DMS153 treated with DMSO at 0.1 percent for 48 hours (cell line): ENCODE data around the gene AGER.
"Not testable (repeated sequence)": the region's sequence is repeated elsewhere in the genome, so short reads cannot be mapped to it uniquely, and the experiment has no call there.

ENCODE experiments used
- DNase-seq: peaks from one replicate; lab custom pipeline; 2025; ENCODE audit not compliant: unreplicated experiment; lab: John Stamatoyannopoulos, UW

The AGER gene

GRCh38 chr6:32184084-32184640 lies at the start of gene AGER:
TSS of gene AGER (minus strand) at chr6:32184253. CDS start at chr6:32184222, 31 bp downstream.
- DNase-seq, result no peak

- DNase-seq, result no peak
Measured at GRCh38 chr6:32226434-32226833, 42.4 kb upstream of the AGER start.

GRCh38 chr6:32224696-32225095 lies 40.6 kb upstream of the AGER start:
- DNase-seq, result no peak

- DNase-seq, result no peak
Measured at GRCh38 chr6:32223258-32224235, 39.5 kb upstream of the AGER start, which contains the start of gene NOTCH4. TSS of gene NOTCH4 (minus strand) at chr6:32224067. CDS start at chr6:32223928, 139 bp downstream.

DNA sequence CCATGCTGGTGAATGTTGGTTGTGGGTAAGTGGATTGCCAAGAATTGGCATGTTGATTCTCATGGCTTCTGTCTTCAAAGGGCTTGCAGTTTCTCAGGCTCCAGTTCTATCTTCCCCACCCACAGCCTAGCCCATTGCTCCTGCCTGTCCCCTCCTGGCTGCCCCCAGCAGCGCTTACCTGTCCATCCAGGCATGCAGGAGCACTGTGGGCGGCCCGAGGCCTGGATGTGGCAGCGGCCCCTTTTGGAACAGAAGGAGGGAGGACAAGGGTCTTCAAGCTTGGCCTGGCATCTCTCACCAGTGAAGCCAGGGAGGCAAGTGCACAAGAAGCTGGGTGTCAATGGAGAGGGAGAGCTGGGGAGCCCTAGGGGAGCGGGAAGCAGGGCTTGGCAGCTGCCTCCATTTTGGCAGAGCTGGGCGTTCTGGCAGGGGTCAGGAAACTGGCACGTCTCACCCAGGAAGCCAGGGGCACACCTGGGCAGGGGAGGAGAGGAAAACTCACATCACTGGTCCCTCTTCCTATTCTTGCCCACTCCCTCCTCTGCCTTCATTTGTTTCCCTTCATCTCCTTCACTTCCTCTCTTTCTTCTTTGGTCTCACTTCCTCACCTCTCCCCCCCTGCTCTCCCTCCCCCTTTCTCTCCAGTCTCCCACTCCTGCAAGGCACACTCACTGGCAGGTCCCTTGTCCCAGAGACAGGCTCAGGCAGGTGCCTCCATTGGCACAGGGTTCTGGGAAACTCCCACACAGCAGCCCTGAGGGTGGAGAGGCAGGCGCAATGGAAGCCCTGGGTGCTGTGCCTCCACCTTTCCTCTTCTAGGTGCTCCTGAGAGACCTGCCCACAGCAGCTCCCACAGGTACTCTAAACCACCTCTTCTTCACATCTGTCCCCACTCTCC lies 38.5 kb upstream of the AGER start:
- no peak for DNase-seq

- no peak for DNase-seq
Measured at GRCh38 chr6:32220021-32220420, 36.0 kb upstream of the AGER start.

- no peak for DNase-seq
Measured at GRCh38 chr6:32218167-32218566, 34.1 kb upstream of the AGER start.

GRCh38 chr6:32216998-32217397 lies 32.9 kb upstream of the AGER start:
- DNase-seq, result no peak

DNA sequence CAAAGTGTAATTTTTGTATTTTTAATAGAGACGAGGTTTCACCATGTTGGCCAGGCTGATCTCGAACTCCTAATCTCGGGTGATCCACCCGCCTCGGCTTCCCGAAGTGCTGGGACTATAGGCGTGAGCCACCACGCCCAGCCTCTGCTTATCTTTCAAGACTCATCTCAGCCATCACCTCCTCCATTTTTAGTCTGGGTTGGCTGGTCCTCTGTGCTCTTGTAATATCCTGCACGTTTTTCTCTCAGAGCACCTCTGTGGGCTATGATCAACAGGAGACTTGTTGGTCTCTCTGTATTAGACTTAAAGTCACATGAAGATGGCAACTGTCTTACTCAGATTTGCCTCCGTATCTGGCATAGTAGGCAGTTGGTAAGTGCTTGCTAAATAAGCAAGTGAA lies 32.2 kb upstream of the AGER start:
- DNase-seq, result no peak

- DNase-seq, result no peak
Measured at GRCh38 chr6:32215617-32216016, 31.6 kb upstream of the AGER start.

DNA sequence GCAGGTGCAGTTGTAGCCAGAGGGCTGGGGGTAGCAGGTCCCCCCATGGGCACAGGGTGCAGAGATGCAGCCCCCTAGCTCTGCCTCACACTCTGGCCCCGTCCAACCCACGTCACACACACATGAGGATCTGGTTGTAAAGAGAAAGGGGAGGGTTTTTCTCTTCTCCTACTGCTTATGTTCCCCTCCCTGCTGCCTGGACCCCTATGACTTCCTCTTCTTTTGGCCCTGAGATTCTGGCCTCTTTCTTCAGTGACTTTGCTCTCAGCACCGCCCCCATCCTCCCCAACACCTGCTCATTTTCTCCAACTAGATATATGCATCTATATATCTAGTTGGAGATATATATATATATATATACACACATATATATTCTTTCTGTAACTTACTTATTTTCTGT lies 30.1 kb upstream of the AGER start:
- DNase-seq, result no peak

- no peak for DNase-seq
Measured at GRCh38 chr6:32213649-32214048, 29.6 kb upstream of the AGER start.

DNA sequence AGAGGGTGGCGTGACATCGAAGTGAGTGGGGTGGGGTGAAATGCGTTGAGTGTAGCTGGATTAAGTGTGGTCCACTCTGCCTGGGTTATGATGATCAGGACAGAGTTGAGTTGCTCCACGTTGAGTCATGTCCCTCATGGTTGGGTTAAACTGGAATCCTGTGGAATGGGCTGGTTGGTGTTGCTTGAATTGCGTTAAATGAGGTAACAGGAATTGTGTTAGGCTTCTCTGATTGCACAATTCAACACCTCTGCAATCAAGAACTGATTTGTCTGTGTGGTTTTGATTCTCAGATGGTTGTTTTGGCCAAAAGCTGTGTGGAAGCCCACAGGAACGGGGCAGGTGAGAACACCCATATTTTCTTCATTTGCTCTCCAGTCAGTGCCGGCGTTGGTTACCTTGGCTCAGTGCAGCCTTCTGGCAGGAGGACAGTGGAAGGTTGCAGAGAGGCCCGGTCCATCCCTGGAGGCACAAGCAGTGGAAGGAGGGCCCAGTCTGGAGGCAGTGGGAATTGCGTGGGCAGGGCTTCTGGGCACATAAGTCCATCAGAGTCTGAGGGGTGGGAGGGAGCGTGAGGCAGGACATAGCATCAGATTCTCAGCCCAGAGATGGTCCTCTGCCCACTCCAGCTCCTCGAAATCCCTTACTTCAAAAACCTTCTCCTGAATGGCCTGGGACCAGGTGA lies 28.2 kb upstream of the AGER start:
- DNase-seq, result no peak

- not testable (repeated sequence) for DNase-seq
Measured at GRCh38 chr6:32211432-32211831, 27.4 kb upstream of the AGER start.

DNA sequence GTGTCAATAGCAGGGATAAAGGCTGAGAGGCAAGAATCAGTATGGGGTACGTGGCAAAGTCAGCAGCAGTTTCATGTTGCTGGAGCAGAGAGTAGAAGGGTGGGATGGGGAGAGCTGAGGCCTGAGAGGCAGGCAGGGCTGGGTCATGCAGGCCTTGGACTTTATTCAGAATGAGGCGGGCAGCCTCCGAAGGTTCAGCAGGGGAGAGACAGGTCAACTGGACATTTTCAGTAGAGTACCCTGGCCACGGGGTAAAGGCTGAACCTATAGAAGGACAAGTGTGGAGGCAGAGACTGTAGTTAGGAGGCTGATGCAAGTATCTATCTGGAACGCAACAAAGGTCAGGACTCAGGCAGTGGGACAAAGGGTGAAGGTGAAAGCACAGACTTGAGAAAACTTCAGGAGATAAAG lies 26.1 kb upstream of the AGER start:
- DNase-seq, result no peak

- no peak for DNase-seq
Measured at GRCh38 chr6:32208996-32209395, 24.9 kb upstream of the AGER start.

GRCh38 chr6:32204268-32204715 lies 20.2 kb upstream of the AGER start:
- no peak for DNase-seq

DNA sequence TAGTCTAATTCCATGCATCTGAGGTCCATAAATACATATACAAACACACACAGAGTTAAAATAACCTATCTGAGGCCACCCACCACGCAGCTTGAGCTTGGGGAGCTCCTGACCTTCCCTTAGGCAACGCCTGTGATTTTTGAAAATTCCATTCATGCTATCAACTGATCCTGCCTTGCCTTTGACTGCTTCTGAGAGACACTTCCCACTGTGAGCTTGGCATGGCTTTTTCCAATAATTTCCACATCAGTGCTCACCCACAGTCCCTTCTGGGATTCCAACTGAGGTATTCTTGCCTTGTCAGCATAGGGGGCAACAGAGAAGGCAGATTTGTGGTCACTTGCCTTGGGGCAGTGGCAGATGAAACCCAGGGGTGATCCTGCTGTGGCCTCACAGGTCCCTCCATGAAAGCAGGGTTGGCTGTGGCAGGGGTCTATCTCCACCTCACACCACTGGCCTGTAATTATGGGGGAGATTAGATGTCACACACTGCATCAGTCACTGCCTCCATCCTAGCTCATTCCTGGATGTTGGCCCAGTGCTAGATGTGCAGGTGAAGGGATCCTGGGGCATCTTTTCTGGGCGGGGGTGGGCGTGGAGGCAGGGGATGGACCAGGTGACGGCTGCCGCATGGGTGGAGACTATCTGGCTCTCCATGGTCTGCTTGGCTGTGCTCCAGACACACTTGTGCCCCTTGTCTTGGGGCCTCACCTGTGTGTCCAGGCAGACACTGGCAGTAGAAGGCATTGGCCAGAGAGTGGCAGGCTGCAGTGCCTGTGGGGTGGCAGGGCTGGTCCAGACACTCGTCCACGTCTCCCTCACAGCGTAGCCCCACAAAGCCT lies 19.6 kb upstream of the AGER start:
- DNase-seq, result no peak

DNA sequence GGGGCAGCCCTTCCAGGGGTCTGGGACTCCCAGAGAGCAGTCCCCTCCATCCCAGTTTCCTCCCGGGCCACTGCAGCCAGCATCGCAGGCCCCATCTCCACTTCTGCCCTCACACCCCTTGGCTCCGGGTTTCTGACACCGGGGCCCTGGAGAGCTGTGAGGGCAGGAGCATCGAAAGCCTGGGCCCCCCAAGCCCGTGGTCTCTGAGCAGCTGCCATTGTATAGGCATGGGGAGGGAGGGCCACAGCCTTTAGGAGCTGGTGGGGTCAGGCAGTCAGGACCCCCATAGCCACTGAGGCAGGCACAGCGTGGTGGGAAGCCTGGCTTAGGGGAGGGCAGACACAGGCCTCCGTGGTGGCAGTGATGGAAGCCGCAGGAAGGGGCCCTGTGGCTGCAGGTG lies 18.1 kb upstream of the AGER start:
- no peak for DNase-seq
